ENCODE data around the gene TJP1. TPM values are rescaled to one million over a fixed set of nuclear protein-coding genes. Genes with fewer than 3 reads are reported as not detected.

Gene TJP1
- total RNA-seq, 1 experiment from 2014 or later, result 129 TPM

DNA sequence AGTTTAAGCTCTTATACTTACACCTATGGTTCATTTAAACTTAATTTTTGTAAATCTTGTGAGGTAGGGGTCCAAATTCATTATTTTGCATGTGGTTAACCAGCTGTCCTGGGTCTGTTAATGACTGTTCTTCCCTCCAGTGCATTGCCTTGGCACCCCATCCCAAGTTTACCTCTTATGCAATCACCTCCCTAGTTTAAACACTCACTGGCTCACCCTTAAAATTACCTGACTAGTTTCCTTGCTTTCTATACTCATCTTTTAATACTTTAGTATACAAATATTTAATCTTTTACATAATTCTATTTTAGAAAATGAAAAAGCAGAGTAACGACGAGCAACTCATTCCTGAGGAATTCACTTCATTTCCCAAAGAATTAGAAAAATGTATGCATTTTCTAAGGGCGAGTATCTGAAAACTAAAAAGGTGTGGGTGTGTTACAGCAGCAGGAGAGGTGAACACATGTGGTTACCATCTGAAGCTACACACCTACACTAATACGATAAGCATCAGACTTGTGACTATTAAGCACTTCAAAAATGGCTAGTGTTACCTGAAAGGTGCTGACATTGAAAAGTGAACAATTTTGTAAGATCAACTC is 33.7 kb downstream of the TJP1 start:
- no peak for ATAC-seq
- ChIA-PET CTCF (no interaction called here), POLR2A (no interaction called here)
- peaks cover 13% of the 10 kb centered on the region for H3K36me3 Mint-ChIP-seq
- no peak overlapping the region for H3K27ac Mint-ChIP-seq
- TF ChIP-seq ELF4 (CRISPR knock-in tag; IDR thresholded peaks at IDR 0.05; ENCODE audit: low read depth) (no peak), ZNF671 (CRISPR knock-in tag; IDR thresholded peaks at IDR 0.05) (no peak)
- no peaks in the 10 kb centered on the region for H3K27me3 Mint-ChIP-seq (ENCODE audit: low read depth)
- no peak for DNase-seq (ENCODE audit: low spot score)
- no peak overlapping the region for H3K4me3 Mint-ChIP-seq
- H3K4me1 Mint-ChIP-seq, result peaks cover 22% of the 10 kb centered on the region
- H3K9me3 Mint-ChIP-seq, result no peaks in the 10 kb centered on the region

- POLR2A ChIA-PET, result no interaction called here
- Mint-ChIP-seq H3K36me3 (0 out of 2 replicates have a peak, but pooled peaks cover 9% of the 10 kb centered on the region), H3K4me1 (peaks cover 22% of the 10 kb centered on the region), H3K27me3 (ENCODE audit: low read depth) (no peaks in the 10 kb centered on the region), H3K27ac (no peak overlapping the region), H3K9me3 (no peaks in the 10 kb centered on the region), H3K4me3 (no peak overlapping the region)
- DNase-seq (ENCODE audit: low spot score) (no peak), ATAC-seq (no peak)
- CTCF ChIA-PET, result no interaction called here
- TF ChIP-seq CREB1 (CRISPR knock-in tag; IDR thresholded peaks at IDR 0.05) (no peak), MYBL2 (CRISPR knock-in tag; IDR thresholded peaks at IDR 0.05) (no peak), ATF1 (CRISPR knock-in tag; IDR thresholded peaks at IDR 0.05) (no peak), TEAD1 (CRISPR knock-in tag; IDR thresholded peaks at IDR 0.05) (no peak), E2F1 (CRISPR knock-in tag; IDR thresholded peaks at IDR 0.05) (no peak), ZNF263 (CRISPR knock-in tag; IDR thresholded peaks at IDR 0.05; ENCODE audit: low read depth) (no peak), ZBTB43 (CRISPR knock-in tag; IDR thresholded peaks at IDR 0.05) (no peak), FOXJ3 (CRISPR knock-in tag; IDR thresholded peaks at IDR 0.05; ENCODE audit: borderline replicate concordance) (no peak), ELF4 (CRISPR knock-in tag; IDR thresholded peaks at IDR 0.05; ENCODE audit: low read depth) (no peak), ESRRA (CRISPR knock-in tag; IDR thresholded peaks at IDR 0.05; ENCODE audit: borderline replicate concordance) (no peak), NR3C1 (CRISPR knock-in tag; conservative IDR thresholded peaks at IDR 0.05; ENCODE audit: low read depth) (no peak), ZNF425 (CRISPR knock-in tag; conservative IDR thresholded peaks at IDR 0.05) (no peak), MXD4 (CRISPR knock-in tag; IDR thresholded peaks at IDR 0.05; ENCODE audit: borderline replicate concordance) (no peak)
- TF ChIP-seq, protein P1, sequence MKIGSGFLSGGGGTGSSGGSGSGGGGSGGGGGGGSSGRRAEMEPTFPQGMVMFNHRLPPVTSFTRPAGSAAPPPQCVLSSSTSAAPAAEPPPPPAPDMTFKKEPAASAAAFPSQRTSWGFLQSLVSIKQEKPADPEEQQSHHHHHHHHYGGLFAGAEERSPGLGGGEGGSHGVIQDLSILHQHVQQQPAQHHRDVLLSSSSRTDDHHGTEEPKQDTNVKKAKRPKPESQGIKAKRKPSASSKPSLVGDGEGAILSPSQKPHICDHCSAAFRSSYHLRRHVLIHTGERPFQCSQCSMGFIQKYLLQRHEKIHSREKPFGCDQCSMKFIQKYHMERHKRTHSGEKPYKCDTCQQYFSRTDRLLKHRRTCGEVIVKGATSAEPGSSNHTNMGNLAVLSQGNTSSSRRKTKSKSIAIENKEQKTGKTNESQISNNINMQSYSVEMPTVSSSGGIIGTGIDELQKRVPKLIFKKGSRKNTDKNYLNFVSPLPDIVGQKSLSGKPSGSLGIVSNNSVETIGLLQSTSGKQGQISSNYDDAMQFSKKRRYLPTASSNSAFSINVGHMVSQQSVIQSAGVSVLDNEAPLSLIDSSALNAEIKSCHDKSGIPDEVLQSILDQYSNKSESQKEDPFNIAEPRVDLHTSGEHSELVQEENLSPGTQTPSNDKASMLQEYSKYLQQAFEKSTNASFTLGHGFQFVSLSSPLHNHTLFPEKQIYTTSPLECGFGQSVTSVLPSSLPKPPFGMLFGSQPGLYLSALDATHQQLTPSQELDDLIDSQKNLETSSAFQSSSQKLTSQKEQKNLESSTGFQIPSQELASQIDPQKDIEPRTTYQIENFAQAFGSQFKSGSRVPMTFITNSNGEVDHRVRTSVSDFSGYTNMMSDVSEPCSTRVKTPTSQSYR (CRISPR knock-in tag; IDR thresholded peaks at IDR 0.05), result no peak
- TF ChIP-seq, protein P2, sequence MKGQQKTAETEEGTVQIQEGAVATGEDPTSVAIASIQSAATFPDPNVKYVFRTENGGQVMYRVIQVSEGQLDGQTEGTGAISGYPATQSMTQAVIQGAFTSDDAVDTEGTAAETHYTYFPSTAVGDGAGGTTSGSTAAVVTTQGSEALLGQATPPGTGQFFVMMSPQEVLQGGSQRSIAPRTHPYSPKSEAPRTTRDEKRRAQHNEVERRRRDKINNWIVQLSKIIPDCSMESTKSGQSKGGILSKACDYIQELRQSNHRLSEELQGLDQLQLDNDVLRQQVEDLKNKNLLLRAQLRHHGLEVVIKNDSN (CRISPR knock-in tag; IDR thresholded peaks at IDR 0.05), result no peak
Measured at GRCh38 chr15:29787767-29788166, 34.5 kb downstream of the TJP1 start.
